H1 (cell line): ENCODE measurements around the gene APLP1. TPM values are rescaled to one million over a fixed set of nuclear protein-coding genes. Genes with fewer than 3 reads are reported as not detected.
"Not testable (repeated sequence)": the region's sequence is repeated elsewhere in the genome, so short reads cannot be mapped to it uniquely, and the experiment has no call there.

ENCODE experiments used
- CTCF ChIA-PET: fragments of 300-600 bp; sonication (Branson Sonifier 250); formaldehyde crosslinking; loops from one replicate; lab custom pipeline; 2021; ENCODE audit not compliant: partially characterized antibody; lab: Charles Lee
- POLR2A ChIA-PET: fragments of 300-600 bp; sonication (Branson Sonifier 250); formaldehyde crosslinking; loops from one replicate; lab custom pipeline; 2021; ENCODE audit warnings: inconsistent platforms; ENCODE audit not compliant: partially characterized antibody; lab: Charles Lee
- DNase-seq, 2 experiments: peaks; one replicate each; pipeline versions ENCODE4 v3.0.0 to v3.0.0-alpha.2; 2010 to 2022; ENCODE audit warnings: low spot score in 2 of 2, low read depth in 1 of 2, mixed read lengths in 1 of 2
- FAIRE-seq: peaks from 2 replicates; lab custom pipeline; 2011; peaks lifted over from hg19 to GRCh38; lab: Jason Lieb, UNC
- H2AFZ ChIP-seq: 2 replicates; pipeline ENCODE4 v1.8.1; 2012; ENCODE audit warnings: low read length, inconsistent platforms
- H2AK5ac ChIP-seq: 2 replicates; pipeline ENCODE4 v1.6.1; 2013; ENCODE audit warnings: low read depth, low read length
- H2BK120ac ChIP-seq: replicated peaks from 2 replicates; pipeline ENCODE3; 2013; ENCODE audit warnings: low read depth, low read length, inconsistent platforms
- H2BK12ac ChIP-seq: 2 replicates; pipeline ENCODE4 v1.6.1; 2013; ENCODE audit warnings: low read depth, low read length
- H2BK15ac ChIP-seq: 2 replicates; pipeline ENCODE4 v1.6.1; 2013; ENCODE audit warnings: low read length
- H2BK20ac ChIP-seq: 2 replicates; pipeline ENCODE4 v1.6.1; 2013; ENCODE audit warnings: low read length
- H2BK5ac ChIP-seq: 2 replicates; pipeline ENCODE4 v1.6.1; 2013; ENCODE audit warnings: low read depth, low read length
- H3K14ac ChIP-seq: 2 replicates; pipeline ENCODE4 v1.6.1; 2013; ENCODE audit warnings: inconsistent platforms; ENCODE audit not compliant: insufficient read length
- H3K18ac ChIP-seq: 2 replicates; pipeline ENCODE4 v1.6.1; 2013; ENCODE audit warnings: low read length; ENCODE audit errors: extremely low read depth
- H3K23ac ChIP-seq: 2 replicates; pipeline ENCODE4 v1.6.1; 2013; ENCODE audit warnings: inconsistent platforms; ENCODE audit not compliant: insufficient read length
- H3K23me2 ChIP-seq: 2 replicates; pipeline ENCODE4 v1.6.1; 2013; ENCODE audit warnings: low read depth, low read length
- H3K27ac ChIP-seq: 2 replicates; pipeline ENCODE4 v1.6.1; 2011; ENCODE audit warnings: low read depth, low read length, inconsistent platforms
- H3K27me3 ChIP-seq, 4 experiments: replicated peaks in 1 of 4; 1 replicate in 1 of 4; 2 replicates in 3 of 4; pipeline versions ENCODE4 v1.6.1 to v1.8.1; 2011 to 2013; ENCODE audit warnings: low read length in 3 of 4, mild to moderate bottlenecking in 3 of 4, inconsistent platforms in 2 of 4, mixed read lengths in 2 of 4, moderate library complexity in 1 of 4; ENCODE audit not compliant: control insufficient read depth in 3 of 4, insufficient read depth in 3 of 4; ENCODE audit errors: extremely low read depth in 1 of 4
- H3K36me3 ChIP-seq, 4 experiments: 2 replicates each; pipeline versions ENCODE4 v1.6.1 to v1.8.1; 2011 to 2013; ENCODE audit warnings: mild to moderate bottlenecking in 4 of 4, low read length in 3 of 4, moderate library complexity in 2 of 4, control low read depth in 1 of 4, inconsistent platforms in 1 of 4; ENCODE audit not compliant: insufficient read depth in 4 of 4, control insufficient read depth in 2 of 4
- H3K4ac ChIP-seq: replicated peaks from 2 replicates; pipeline ENCODE3; 2013; ENCODE audit warnings: low read length, low read depth, mixed read lengths, inconsistent platforms; ENCODE audit not compliant: insufficient read length
- H3K4me1 ChIP-seq, 4 experiments: replicated peaks in 1 of 4; 1 replicate in 1 of 4; 2 replicates in 3 of 4; pipeline versions ENCODE4 v1.6.1 to v1.8.1; 2011 to 2013; ENCODE audit warnings: low read length in 3 of 4, inconsistent platforms in 2 of 4, mixed read lengths in 1 of 4; ENCODE audit not compliant: insufficient read depth in 4 of 4, control insufficient read depth in 3 of 4
- H3K4me2 ChIP-seq, 2 experiments: 2 replicates each; pipeline versions ENCODE4 v1.6.1 to v1.8.1; 2011 to 2013; ENCODE audit warnings: low read depth in 2 of 2, low read length in 2 of 2, control low read depth in 1 of 2, inconsistent platforms in 1 of 2, mild to moderate bottlenecking in 1 of 2; ENCODE audit not compliant: insufficient read depth in 1 of 2
- H3K4me3 ChIP-seq, 4 experiments: fragments of 200-600, 300-600 bp in 1 of 4; sonication (generic), shearing (Covaris generic), sonication (Bioruptor Twin) in 1 of 4; 2 replicates each; pipeline versions ENCODE4 v1.5.1 to v1.8.1; 2011 to 2016; ENCODE audit warnings: low read length in 4 of 4, low read depth in 3 of 4, control low read depth in 2 of 4, inconsistent platforms in 2 of 4, mild to moderate bottlenecking in 2 of 4, mixed read lengths in 1 of 4, moderate library complexity in 1 of 4; ENCODE audit not compliant: insufficient read depth in 2 of 4; ENCODE audit errors: extremely low read depth in 1 of 4
- H3K56ac ChIP-seq: replicated peaks from 2 replicates; pipeline ENCODE3; 2013; ENCODE audit warnings: low read depth, mild to moderate bottlenecking, mixed read lengths, low read length, inconsistent platforms; ENCODE audit not compliant: insufficient read length
- H3K79me1 ChIP-seq: 2 replicates; pipeline ENCODE4 v1.6.1; 2013; ENCODE audit warnings: low read depth, low read length, control low read depth
- H3K79me2 ChIP-seq, 2 experiments: 2 replicates each; pipeline versions ENCODE4 v1.6.1 to v1.8.1; 2012 to 2013; ENCODE audit warnings: low read length in 2 of 2, mild to moderate bottlenecking in 2 of 2, inconsistent platforms in 1 of 2; ENCODE audit not compliant: insufficient read depth in 2 of 2, control insufficient read depth in 1 of 2
- H3K9ac ChIP-seq, 4 experiments: replicated peaks in 1 of 4; 1 replicate in 1 of 4; 2 replicates in 3 of 4; pipeline versions ENCODE4 v1.6.1 to v1.8.1; 2011 to 2013; ENCODE audit warnings: low read depth in 3 of 4, low read length in 3 of 4, control low read depth in 2 of 4, mild to moderate bottlenecking in 2 of 4, moderate library complexity in 2 of 4, inconsistent platforms in 1 of 4; ENCODE audit errors: extremely low read depth in 1 of 4
- H3K9me3 ChIP-seq, 2 experiments: 2 replicates each; pipeline versions ENCODE4 v1.6.1 to v1.8.1; 2012 to 2013; ENCODE audit warnings: mild to moderate bottlenecking in 2 of 2, moderate library complexity in 2 of 2, control low read depth in 1 of 2, inconsistent platforms in 1 of 2, low read depth in 1 of 2, low read length in 1 of 2, mixed read lengths in 1 of 2; ENCODE audit not compliant: insufficient read depth in 2 of 2
- H4K20me1 ChIP-seq, 2 experiments: replicated peaks in 1 of 2; 2 replicates each; pipeline versions ENCODE3 to v1.8.1; 2011 to 2013; ENCODE audit warnings: inconsistent platforms in 2 of 2, low read length in 2 of 2, mild to moderate bottlenecking in 1 of 2; ENCODE audit not compliant: insufficient read depth in 2 of 2, control insufficient read depth in 1 of 2
- H4K5ac ChIP-seq: 2 replicates; pipeline ENCODE4 v1.6.1; 2013; ENCODE audit warnings: low read length, low read depth, mixed read lengths, inconsistent platforms; ENCODE audit not compliant: insufficient read length
- H4K8ac ChIP-seq: 2 replicates; pipeline ENCODE4 v1.8.0; 2013; ENCODE audit warnings: mild to moderate bottlenecking, moderate library complexity, low read length, inconsistent platforms; ENCODE audit not compliant: insufficient read depth; ENCODE audit errors: extremely low read depth
- H4K91ac ChIP-seq: replicated peaks from 2 replicates; pipeline ENCODE3; 2013; ENCODE audit warnings: low read length, mixed read lengths, inconsistent platforms; ENCODE audit not compliant: insufficient read length
- ASH2L ChIP-seq: fragments of 200-600, 300-600 bp; sonication (generic); IDR thresholded peaks from one replicate; pipeline ENCODE4 v1.7.1; 2017; ENCODE audit warnings: low read length
- WGBS, 2 experiments: shearing (Covaris generic) in 1 of 2; methylation state at CpG; one replicate each; pipeline versions ENCODE4 v1.1.6 to v1.1.7; 2013 to 2015; ENCODE audit warnings: low lambda C conversion rate in 2 of 2, mixed read lengths in 2 of 2, inconsistent platforms in 1 of 2, low coverage in 1 of 2, missing lambda C conversion rate in 1 of 2; ENCODE audit not compliant: insufficient replicate concordance in 2 of 2, insufficient coverage in 1 of 2, insufficient read length in 1 of 2; ENCODE audit errors: extremely low coverage in 1 of 2, missing lambda C conversion rate in 1 of 2; 5-methylcytosine and 5-hydroxymethylcytosine counted together
- polyA plus RNA-seq, 7 experiments: library from polyadenylated mRNA; depleted of rRNA in 3 of 7; stranded (reverse) in 5 of 7; unstranded in 2 of 7; fragments of >200 nt in 5 of 7; fragments of 200-250 nt in 2 of 7; gene quantifications; 1 replicate in 5 of 7; 2 replicates in 1 of 7; 4 replicates in 1 of 7; pipeline versions ENCODE4 v1.2.1 to v1.2.3, GENCODE V29; 2011 to 2013; ENCODE audit warnings: missing spikeins in 2 of 7, mixed read lengths in 2 of 7
- total RNA-seq: library from RNA; stranded (reverse); fragmentation: NEBNext Ultra II Directional; extraction: Animal tissue kit (Norgen Biotek cat#: 25700); gene quantifications from 2 replicates; pipeline ENCODE4 v1.2.1, GENCODE V29; 2021

APLP1 gene
- total and polyA plus RNA-seq, 2 of the 8 experiments (the other 6 are each of a cell fraction or from before 2014, with no cell fraction given), result 19.9 to 22.0 TPM

DNA sequence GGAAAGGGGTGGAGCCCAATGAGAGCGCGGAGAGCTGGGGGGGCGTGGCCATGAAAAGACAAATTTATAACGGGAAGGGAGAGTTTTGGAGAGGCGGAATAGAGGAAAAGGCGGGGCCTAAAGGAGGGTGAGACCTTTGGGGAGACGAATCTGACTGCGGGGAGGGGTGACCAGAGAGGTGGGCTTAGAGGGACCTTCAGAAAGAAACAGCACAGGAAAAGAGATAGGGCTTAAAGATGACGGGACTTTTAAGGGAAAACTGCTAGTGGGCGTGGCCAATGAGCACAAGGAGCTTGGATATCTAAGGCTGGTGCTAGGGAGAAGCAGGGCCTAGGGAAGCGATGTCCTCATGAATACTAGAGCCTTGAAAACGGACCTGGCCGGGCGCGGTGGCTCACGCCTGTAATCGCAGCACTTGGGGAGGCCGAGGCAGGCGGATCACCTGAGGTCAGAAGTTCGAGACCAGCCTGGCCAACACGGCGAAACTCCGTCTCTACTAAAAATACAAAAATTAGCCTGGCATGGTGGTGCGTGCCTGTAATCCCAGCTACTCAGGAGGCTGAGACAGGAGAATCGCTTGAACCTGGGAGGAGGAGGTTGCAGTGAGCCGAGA, 1.9 kb downstream of the APLP1 start:
- 41% methylated on average over 25 of the region's 26 CpGs; no CpG with 5 or more reads in 1 of the 2 experiments for WGBS, 2 experiments
- peak; percentile 81 to 94 for DNase-seq
- H3K27ac ChIP-seq, H2BK20ac ChIP-seq, H3K9me3 ChIP-seq, H3K79me2 ChIP-seq, H2BK15ac ChIP-seq, H4K20me1 ChIP-seq, H3K36me3 ChIP-seq, H4K8ac ChIP-seq, H3K23me2 ChIP-seq, H2BK120ac ChIP-seq, H4K91ac ChIP-seq, H3K4ac ChIP-seq, H2BK12ac ChIP-seq, H3K23ac ChIP-seq, H3K56ac ChIP-seq, H4K5ac ChIP-seq, H3K9ac ChIP-seq, H3K18ac ChIP-seq, H2AK5ac ChIP-seq, H3K14ac ChIP-seq, H2AFZ ChIP-seq, H3K79me1 ChIP-seq, H2BK5ac ChIP-seq: not testable (repeated sequence)
- peak overlapping the region; percentile 38 to 64 (median 52); a peak in 5 of 8 replicates for H3K4me3 ChIP-seq
- peak; percentile 91 for FAIRE-seq
- ChIA-PET CTCF (interaction anchor here (0.9 to 3.2 kb wide), 14 partner anchors 9 to 375 kb away, joined by 3 to 15 read pairs (median 3); no protein-coding TSS in a partner anchor), POLR2A (interaction anchor here (0.7 to 2.7 kb wide), 17 partner anchors 9 to 361 kb away, joined by 3 to 20 read pairs (median 3); partner anchors contain the start of genes KIRREL2, LIN37, NFKBID and PSENEN)
- H3K27me3 ChIP-seq, result peaks cover 3 to 12% (median 9%) of the 10 kb centered on the region in 4 experiments
- peak overlapping the region; percentile 93 to 96 for H3K4me2 ChIP-seq
- TF ChIP-seq ASH2L, result peak; percentile 7
- H3K4me1 ChIP-seq, result peaks cover 0 to 12% (median 8%) of the 10 kb centered on the region in 4 experiments; a peak in 5 of 7 replicates
